Body of pancreas (tissue), 4 donors: Measurements from ENCODE around the gene TMEM183A.

Experiments
- POLR2A ChIP-seq, 3 donors: fragments of 450-650 bp; IDR thresholded peaks; one replicate each; pipeline ENCODE4 v1.6.1; 2016; ENCODE audit warnings: antibody characterized with exemption in 3 of 3, mild to moderate bottlenecking in 2 of 3
- TF ChIP-seq, protein P1 (sequence below), 7 experiments: fragments of 450-650 bp in 4 of 7; fragments of 200-600 bp in 3 of 7; sonication (generic) in 3 of 7; IDR thresholded peaks; one replicate each; pipeline ENCODE4 v1.5.1; 2016 to 2019; ENCODE audit warnings: antibody characterized with exemption in 7 of 7

GRCh38 chr1:202994756-202995155 lies 12.4 kb upstream of the TMEM183A start:
- TF ChIP-seq, protein P1, sequence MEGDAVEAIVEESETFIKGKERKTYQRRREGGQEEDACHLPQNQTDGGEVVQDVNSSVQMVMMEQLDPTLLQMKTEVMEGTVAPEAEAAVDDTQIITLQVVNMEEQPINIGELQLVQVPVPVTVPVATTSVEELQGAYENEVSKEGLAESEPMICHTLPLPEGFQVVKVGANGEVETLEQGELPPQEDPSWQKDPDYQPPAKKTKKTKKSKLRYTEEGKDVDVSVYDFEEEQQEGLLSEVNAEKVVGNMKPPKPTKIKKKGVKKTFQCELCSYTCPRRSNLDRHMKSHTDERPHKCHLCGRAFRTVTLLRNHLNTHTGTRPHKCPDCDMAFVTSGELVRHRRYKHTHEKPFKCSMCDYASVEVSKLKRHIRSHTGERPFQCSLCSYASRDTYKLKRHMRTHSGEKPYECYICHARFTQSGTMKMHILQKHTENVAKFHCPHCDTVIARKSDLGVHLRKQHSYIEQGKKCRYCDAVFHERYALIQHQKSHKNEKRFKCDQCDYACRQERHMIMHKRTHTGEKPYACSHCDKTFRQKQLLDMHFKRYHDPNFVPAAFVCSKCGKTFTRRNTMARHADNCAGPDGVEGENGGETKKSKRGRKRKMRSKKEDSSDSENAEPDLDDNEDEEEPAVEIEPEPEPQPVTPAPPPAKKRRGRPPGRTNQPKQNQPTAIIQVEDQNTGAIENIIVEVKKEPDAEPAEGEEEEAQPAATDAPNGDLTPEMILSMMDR (IDR thresholded peaks at IDR 0.05): no peak
- TF ChIP-seq POLR2A (IDR thresholded peaks at IDR 0.05): no peak
